Pancreas (tissue), 10 donors: Measurements from ENCODE around the gene ITPR2. TPM values are rescaled to one million over a fixed set of nuclear protein-coding genes. Genes with fewer than 3 reads are reported as not detected.

Experiments
- ATAC-seq, 4 donors: fragments of 200-7000 bp; cut with Tn5 transposase; one replicate each; pipeline versions ENCODE4 v1.8.0 to v1.9.1; 2020; ENCODE audit warnings: mild to moderate bottlenecking in 4 of 4, moderate library complexity in 4 of 4
- DNase-seq, 6 donors: peaks; one replicate each; pipeline ENCODE4 v3.0.0-alpha.2; 2020
- FAIRE-seq: peaks from 2 replicates; lab custom pipeline; 2012; peaks lifted over from hg19 to GRCh38; lab: Jason Lieb, UNC
- H3K27ac ChIP-seq, 4 donors: fragments of 200-600 bp; sonication (generic); 1 replicate in 3 of 4; 2 replicates in 1 of 4; pipeline versions ENCODE4 v1.5.0 to v1.8.0; 2020
- H3K27me3 ChIP-seq, 4 donors: fragments of 200-600 bp; one replicate each; pipeline ENCODE4 v1.8.0; 2021
- H3K36me3 ChIP-seq, 3 donors: fragments of 200-600 bp; sonication (generic) in 1 of 3; one replicate each; pipeline versions ENCODE4 v1.5.0 to v1.8.0; 2020 to 2021
- H3K4me1 ChIP-seq, 3 donors: fragments of 200-600 bp; one replicate each; pipeline ENCODE4 v1.8.0; 2021
- H3K4me3 ChIP-seq, 4 donors: fragments of 200-600 bp; sonication (generic) in 2 of 4; one replicate each; pipeline versions ENCODE4 v1.5.0 to v1.8.0; 2020 to 2021
- H3K9me3 ChIP-seq, 4 donors: fragments of 200-600 bp; one replicate each; pipeline ENCODE4 v1.8.0; 2021
- WGBS, 2 donors: extraction: QIAGEN DNeasy Blood & Tissue Kit; methylation state at CpG; one replicate each; pipeline ENCODE4 v1.1.7; 2013; 5-methylcytosine and 5-hydroxymethylcytosine counted together
- intact Hi-C, 3 donors: fragments of 100-400 bp; cut with DNase I; formaldehyde crosslinking; loops; one replicate each; pipeline versions ENCODE4 v1.11.1 to v1.14.2; 2022
- polyA plus RNA-seq, 2 donors: library from polyadenylated mRNA; stranded (reverse); fragments of 200-250 nt; gene quantifications; one replicate each; pipeline ENCODE4 v1.2.3, GENCODE V29; 2013
- total RNA-seq, 6 donors: library from RNA; stranded (reverse); fragmentation: NEBNext Ultra II Directional in 4 of 6; extraction: Animal tissue kit (Norgen Biotek cat#: 25700) in 4 of 6; gene quantifications; one replicate each; pipeline versions ENCODE4 v1.2.1 to v1.2.4, GENCODE V29; 2021 to 2023
- TF ChIP-seq, protein P1 (sequence below), 4 donors: fragments of 200-600 bp; sonication (generic) in 3 of 4; IDR thresholded peaks; one replicate each; pipeline versions ENCODE4 v1.5.0 to v1.8.0; 2021; ENCODE audit warnings: antibody characterized with exemption in 4 of 4
- donor health status: healthy with polysubstance abuse.
- donor health status: DM: no; HTN: no; CAD: no; lungs with moderate emphysema.
- donor health status: DM: no; HTN: no; CAD: no.
- donor health status: control.
- donor health status: control.
- donor health status: Bipolar disorder and iron deficiency.
- donor health status: DM: yes; HTN: yes; CAD: no.
- donor health status: DM: no; HTN: no; CAD: no.
- donor health status: DM: no; HTN: no; CAD: no.
- donor health status: DM: yes; HTN: yes; CAD: no.

ITPR2 gene
- total and polyA plus RNA-seq, 8 donors = 3.3 to 51.8 (median 25.5) TPM

DNA sequence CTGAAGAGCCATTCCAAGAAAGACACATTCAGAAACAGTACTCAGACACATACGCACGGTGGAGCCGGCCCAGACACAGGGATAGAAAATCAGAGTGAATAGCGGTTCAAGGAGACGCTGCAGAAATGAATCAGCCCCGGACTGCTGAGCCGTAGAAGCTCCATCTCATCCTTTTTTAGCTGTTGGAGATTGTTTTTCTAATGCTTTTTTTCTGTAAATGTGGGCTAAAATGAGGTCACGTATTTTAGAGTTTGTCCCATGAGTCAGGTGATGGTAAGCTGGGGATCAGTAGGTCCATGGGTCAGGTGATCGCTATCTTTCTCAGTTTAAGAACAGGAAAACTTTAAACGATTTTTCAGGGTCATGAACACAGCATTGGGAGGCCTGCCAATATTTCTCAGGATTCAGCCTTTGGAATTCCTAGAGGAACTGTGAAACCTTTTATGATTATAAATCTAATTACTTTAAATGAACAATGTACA lies 202.4 kb downstream of the ITPR2 start:
- FAIRE-seq = no peak
- H3K36me3 ChIP-seq = peaks cover 0 to 4% (median 0%) of the 10 kb centered on the region in 3 donors
- H3K27ac ChIP-seq = no peak overlapping the region
- ATAC-seq = peak in 3 of 4 donors; percentile 35 to 53 (median 36)
- H3K4me3 ChIP-seq = no peak overlapping the region
- peaks cover 0 to 11% (median 4%) of the 10 kb centered on the region in 3 donors for H3K4me1 ChIP-seq
- H3K9me3 ChIP-seq = no peaks in the 10 kb centered on the region
- WGBS, 2 donors = 73 to 75% methylated on average over 10 of the region's 10 CpGs
- TF ChIP-seq, protein P1, sequence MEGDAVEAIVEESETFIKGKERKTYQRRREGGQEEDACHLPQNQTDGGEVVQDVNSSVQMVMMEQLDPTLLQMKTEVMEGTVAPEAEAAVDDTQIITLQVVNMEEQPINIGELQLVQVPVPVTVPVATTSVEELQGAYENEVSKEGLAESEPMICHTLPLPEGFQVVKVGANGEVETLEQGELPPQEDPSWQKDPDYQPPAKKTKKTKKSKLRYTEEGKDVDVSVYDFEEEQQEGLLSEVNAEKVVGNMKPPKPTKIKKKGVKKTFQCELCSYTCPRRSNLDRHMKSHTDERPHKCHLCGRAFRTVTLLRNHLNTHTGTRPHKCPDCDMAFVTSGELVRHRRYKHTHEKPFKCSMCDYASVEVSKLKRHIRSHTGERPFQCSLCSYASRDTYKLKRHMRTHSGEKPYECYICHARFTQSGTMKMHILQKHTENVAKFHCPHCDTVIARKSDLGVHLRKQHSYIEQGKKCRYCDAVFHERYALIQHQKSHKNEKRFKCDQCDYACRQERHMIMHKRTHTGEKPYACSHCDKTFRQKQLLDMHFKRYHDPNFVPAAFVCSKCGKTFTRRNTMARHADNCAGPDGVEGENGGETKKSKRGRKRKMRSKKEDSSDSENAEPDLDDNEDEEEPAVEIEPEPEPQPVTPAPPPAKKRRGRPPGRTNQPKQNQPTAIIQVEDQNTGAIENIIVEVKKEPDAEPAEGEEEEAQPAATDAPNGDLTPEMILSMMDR (IDR thresholded peaks at IDR 0.05) = no peak
- H3K27me3 ChIP-seq = no peaks in the 10 kb centered on the region
- no peak for DNase-seq
- intact Hi-C loops = no loop called here

DNA sequence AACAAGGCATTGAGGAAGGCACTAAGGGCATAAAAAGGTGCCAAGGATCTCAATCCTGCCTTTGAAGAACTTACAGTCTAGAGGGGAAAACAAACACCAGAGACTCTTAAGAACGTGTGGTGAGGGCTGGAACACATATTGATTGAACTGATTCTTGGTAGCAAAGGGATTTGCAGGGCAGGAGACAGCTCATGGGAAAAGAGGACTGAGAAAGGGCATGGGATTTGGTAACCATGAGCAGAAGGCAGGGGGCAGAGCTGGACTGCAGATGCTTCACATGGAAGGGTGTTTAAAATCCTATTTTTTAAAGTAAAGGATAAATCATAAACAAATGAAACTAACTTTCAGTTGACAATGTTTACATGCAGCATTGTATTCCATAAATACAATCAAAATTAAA lies 203.1 kb downstream of the ITPR2 start:
- Histone ChIP-seq H3K9me3 (no peaks in the 10 kb centered on the region), H3K4me3 (no peak overlapping the region), H3K36me3 (peaks cover 0 to 4% (median 0%) of the 10 kb centered on the region in 3 donors), H3K27ac (no peak overlapping the region), H3K27me3 (no peaks in the 10 kb centered on the region), H3K4me1 (peaks cover 0 to 11% (median 4%) of the 10 kb centered on the region in 3 donors)
- DNase-seq = no peak
- intact Hi-C loops = no loop called here
- 31 to 42% methylated on average over 1 of the region's 1 CpG for WGBS, 2 donors
- TF ChIP-seq, protein P1 (IDR thresholded peaks at IDR 0.05) = no peak
- no peak for FAIRE-seq
- ATAC-seq = no peak

GRCh38 chr12:26628234-26628633 lies 204.8 kb downstream of the ITPR2 start:
- ATAC-seq (no peak), FAIRE-seq (no peak), DNase-seq (no peak)
- Histone ChIP-seq H3K36me3 (peaks cover 0 to 4% (median 0%) of the 10 kb centered on the region in 3 donors), H3K4me1 (peaks cover 0 to 11% (median 4%) of the 10 kb centered on the region in 3 donors), H3K27me3 (no peaks in the 10 kb centered on the region), H3K27ac (no peak overlapping the region), H3K4me3 (no peak overlapping the region), H3K9me3 (no peaks in the 10 kb centered on the region)
- 91 to 94% methylated on average over 2 of the region's 2 CpGs for WGBS, 2 donors
- TF ChIP-seq, protein P1 (IDR thresholded peaks at IDR 0.05) = no peak
- intact Hi-C loops = no loop called here

DNA sequence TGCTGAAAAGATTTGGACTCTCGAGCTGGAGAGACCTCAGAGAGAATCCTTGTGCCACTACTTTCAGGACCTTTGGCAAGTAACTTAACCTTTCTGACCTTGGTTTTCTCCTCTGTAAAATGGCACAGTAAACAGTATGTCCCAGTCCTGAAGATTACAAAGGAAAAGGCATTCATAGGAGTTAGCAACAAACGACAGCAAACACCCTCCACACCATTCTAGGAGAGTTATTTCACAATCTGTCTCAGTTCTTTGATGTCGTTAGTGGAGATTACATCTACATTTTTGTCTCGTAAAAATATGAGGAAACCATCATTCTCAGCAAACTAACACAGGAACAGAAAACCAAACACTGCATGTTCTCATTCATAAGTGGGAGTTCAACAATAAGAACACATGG lies 205.7 kb downstream of the ITPR2 start:
- no peak overlapping the region for H3K4me3 ChIP-seq
- H3K36me3 ChIP-seq = peaks cover 0 to 4% (median 0%) of the 10 kb centered on the region in 3 donors
- ATAC-seq (no peak), DNase-seq (no peak), FAIRE-seq (no peak)
- 85 to 88% methylated on average over 4 of the region's 4 CpGs for WGBS, 2 donors
- no peak overlapping the region for H3K27ac ChIP-seq
- TF ChIP-seq, protein P1 (IDR thresholded peaks at IDR 0.05) = no peak
- no peaks in the 10 kb centered on the region for H3K9me3 ChIP-seq
- H3K4me1 ChIP-seq = peaks cover 0 to 11% (median 4%) of the 10 kb centered on the region in 3 donors
- intact Hi-C loops = no loop called here
- no peaks in the 10 kb centered on the region for H3K27me3 ChIP-seq

DNA sequence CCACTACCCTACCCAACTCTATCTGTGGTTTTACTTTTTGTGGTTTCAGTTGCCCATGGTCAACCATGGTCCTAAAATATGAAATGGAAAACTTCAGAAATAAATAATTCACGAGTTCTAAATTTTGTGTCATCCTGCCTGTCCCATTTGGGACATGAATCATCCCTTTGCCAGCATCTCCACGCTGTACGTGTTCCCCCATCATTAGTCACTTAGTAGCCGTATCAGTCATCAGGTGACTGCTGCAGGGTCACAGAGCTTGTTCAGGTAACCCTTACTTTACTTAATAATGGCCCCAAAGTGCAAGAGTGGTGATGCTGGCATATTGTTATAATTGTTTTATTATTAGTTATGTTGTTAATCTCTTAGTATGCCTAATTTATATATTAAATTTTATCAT lies 209.9 kb downstream of the ITPR2 start:
- no peak overlapping the region for H3K27ac ChIP-seq
- H3K9me3 ChIP-seq = no peaks in the 10 kb centered on the region
- H3K4me3 ChIP-seq = no peak overlapping the region
- TF ChIP-seq, protein P1 (IDR thresholded peaks at IDR 0.05) = no peak
- peaks cover 0 to 18% (median 9%) of the 10 kb centered on the region in 3 donors for H3K36me3 ChIP-seq
- FAIRE-seq (no peak), DNase-seq (no peak), ATAC-seq (no peak)
- H3K4me1 ChIP-seq = no peaks in the 10 kb centered on the region
- intact Hi-C loops = no loop called here
- 92 to 93% methylated on average over 4 of the region's 4 CpGs for WGBS, 2 donors
- no peaks in the 10 kb centered on the region for H3K27me3 ChIP-seq
